ENCODE measurements around the gene GYS2.

- TF ChIP-seq, protein P1, sequence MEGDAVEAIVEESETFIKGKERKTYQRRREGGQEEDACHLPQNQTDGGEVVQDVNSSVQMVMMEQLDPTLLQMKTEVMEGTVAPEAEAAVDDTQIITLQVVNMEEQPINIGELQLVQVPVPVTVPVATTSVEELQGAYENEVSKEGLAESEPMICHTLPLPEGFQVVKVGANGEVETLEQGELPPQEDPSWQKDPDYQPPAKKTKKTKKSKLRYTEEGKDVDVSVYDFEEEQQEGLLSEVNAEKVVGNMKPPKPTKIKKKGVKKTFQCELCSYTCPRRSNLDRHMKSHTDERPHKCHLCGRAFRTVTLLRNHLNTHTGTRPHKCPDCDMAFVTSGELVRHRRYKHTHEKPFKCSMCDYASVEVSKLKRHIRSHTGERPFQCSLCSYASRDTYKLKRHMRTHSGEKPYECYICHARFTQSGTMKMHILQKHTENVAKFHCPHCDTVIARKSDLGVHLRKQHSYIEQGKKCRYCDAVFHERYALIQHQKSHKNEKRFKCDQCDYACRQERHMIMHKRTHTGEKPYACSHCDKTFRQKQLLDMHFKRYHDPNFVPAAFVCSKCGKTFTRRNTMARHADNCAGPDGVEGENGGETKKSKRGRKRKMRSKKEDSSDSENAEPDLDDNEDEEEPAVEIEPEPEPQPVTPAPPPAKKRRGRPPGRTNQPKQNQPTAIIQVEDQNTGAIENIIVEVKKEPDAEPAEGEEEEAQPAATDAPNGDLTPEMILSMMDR (conservative IDR thresholded peaks at IDR 0.05; ENCODE audit: low read depth, low read length) = no peak
- TF ChIP-seq POLR2A (IDR thresholded peaks at IDR 0.05; ENCODE audit: low read depth, low read length) = no peak
- TF ChIP-seq RFX5 (IDR thresholded peaks at IDR 0.05; ENCODE audit: low read depth, low read length) = no peak
- TF ChIP-seq RCOR1 (IDR thresholded peaks at IDR 0.05; ENCODE audit: insufficient replicate concordance, low read length) = no peak
- TF ChIP-seq RAD21 (IDR thresholded peaks at IDR 0.05; ENCODE audit: low read length) = no peak
- no peak for TF ChIP-seq BHLHE40 (IDR thresholded peaks at IDR 0.05; ENCODE audit: low read depth, low read length)
- no peak for TF ChIP-seq FOS (IDR thresholded peaks at IDR 0.05; ENCODE audit: low read depth, low read length)
- TF ChIP-seq MAFK (IDR thresholded peaks at IDR 0.05; ENCODE audit: low read depth, low read length) = no peak
- no peak for TF ChIP-seq CEBPB (IDR thresholded peaks at IDR 0.05; ENCODE audit: low read depth, low read length)
Measured at GRCh38 chr12:21577516-21577915, 27.1 kb downstream of the GYS2 start.

Measured in IMR-90 (cell line).